Transverse colon (tissue), 4 donors: Measurements from ENCODE around the gene NKAIN2.
"Not testable (repeated sequence)": the region's sequence is repeated elsewhere in the genome, so short reads cannot be mapped to it uniquely, and the experiment has no call there.

Experiments
- EP300 ChIP-seq: sonication (generic); formaldehyde crosslinking; IDR thresholded peaks from one replicate; pipeline ENCODE4 v1.6.1; 2017; ENCODE audit warnings: antibody characterized with exemption, low read depth
- POLR2A ChIP-seq: fragments of 450-650 bp; IDR thresholded peaks from one replicate; pipeline ENCODE4 v1.6.1; 2016; ENCODE audit warnings: antibody characterized with exemption, mild to moderate bottlenecking, moderate library complexity
- POLR2AphosphoS5 ChIP-seq, 3 donors: sonication (generic); formaldehyde crosslinking; IDR thresholded peaks; one replicate each; pipeline ENCODE4 v1.6.1; 2016; ENCODE audit warnings: antibody characterized with exemption in 3 of 3
- TF ChIP-seq, protein P1 (sequence below), 5 experiments: fragments of 200-600 bp in 3 of 5; fragments of 450-650 bp in 2 of 5; sonication (generic) in 3 of 5; IDR thresholded peaks; 1 replicate in 2 of 5; 2 replicates in 3 of 5; pipeline ENCODE4 v1.5.1; 2016 to 2017; ENCODE audit warnings: antibody characterized with exemption in 5 of 5, inconsistent platforms in 3 of 5, mild to moderate bottlenecking in 2 of 5, moderate library complexity in 1 of 5

- TF ChIP-seq, protein P1, sequence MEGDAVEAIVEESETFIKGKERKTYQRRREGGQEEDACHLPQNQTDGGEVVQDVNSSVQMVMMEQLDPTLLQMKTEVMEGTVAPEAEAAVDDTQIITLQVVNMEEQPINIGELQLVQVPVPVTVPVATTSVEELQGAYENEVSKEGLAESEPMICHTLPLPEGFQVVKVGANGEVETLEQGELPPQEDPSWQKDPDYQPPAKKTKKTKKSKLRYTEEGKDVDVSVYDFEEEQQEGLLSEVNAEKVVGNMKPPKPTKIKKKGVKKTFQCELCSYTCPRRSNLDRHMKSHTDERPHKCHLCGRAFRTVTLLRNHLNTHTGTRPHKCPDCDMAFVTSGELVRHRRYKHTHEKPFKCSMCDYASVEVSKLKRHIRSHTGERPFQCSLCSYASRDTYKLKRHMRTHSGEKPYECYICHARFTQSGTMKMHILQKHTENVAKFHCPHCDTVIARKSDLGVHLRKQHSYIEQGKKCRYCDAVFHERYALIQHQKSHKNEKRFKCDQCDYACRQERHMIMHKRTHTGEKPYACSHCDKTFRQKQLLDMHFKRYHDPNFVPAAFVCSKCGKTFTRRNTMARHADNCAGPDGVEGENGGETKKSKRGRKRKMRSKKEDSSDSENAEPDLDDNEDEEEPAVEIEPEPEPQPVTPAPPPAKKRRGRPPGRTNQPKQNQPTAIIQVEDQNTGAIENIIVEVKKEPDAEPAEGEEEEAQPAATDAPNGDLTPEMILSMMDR (IDR thresholded peaks at IDR 0.05): not testable (repeated sequence)
- TF ChIP-seq POLR2A; EP300; POLR2AphosphoS5 (IDR thresholded peaks at IDR 0.05): not testable (repeated sequence)
Measured at GRCh38 chr6:124167249-124167648, 363.6 kb downstream of the NKAIN2 start.
